Measurements from ENCODE around the gene TLCD5. TPM values are rescaled to one million over a fixed set of nuclear protein-coding genes. Genes with fewer than 3 reads are reported as not detected.

The TLCD5 gene
- total and polyA plus RNA-seq, 2 donors from 2014 or later: 4.9 to 6.0 TPM

DNA sequence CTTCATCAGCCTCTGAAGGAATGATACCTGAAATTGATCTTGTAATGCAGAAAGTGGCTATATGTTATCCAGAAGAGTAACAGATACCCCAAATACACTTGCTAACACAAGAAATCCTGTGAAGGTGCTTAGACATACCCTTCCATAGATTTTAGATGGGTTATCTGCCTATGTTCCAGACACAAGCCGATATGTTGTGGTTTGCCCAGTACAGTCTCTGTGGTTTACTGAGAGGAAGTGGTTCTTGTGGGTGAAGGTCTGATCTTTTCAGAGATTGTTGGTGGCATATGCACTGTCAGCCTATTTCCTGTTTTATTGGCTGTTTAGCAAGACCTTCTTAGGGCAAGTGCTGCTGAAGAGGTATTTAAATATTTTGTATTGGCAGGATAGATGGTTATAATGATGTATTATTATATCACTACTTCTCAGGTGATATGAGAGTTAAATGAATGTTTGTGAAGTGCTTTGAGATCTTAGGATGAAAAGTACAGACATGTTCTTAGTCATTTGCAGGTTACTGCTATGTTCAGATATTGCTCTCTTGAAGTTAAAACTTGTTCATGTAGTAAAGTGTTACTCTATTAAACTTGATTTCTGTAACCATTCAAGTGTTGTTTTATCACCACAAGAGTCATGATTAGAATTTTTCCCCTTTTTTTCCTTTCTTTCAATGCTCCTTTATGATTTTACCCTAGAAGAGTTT is 19.4 kb downstream of the TLCD5 start:
- TF ChIP-seq, protein P1, sequence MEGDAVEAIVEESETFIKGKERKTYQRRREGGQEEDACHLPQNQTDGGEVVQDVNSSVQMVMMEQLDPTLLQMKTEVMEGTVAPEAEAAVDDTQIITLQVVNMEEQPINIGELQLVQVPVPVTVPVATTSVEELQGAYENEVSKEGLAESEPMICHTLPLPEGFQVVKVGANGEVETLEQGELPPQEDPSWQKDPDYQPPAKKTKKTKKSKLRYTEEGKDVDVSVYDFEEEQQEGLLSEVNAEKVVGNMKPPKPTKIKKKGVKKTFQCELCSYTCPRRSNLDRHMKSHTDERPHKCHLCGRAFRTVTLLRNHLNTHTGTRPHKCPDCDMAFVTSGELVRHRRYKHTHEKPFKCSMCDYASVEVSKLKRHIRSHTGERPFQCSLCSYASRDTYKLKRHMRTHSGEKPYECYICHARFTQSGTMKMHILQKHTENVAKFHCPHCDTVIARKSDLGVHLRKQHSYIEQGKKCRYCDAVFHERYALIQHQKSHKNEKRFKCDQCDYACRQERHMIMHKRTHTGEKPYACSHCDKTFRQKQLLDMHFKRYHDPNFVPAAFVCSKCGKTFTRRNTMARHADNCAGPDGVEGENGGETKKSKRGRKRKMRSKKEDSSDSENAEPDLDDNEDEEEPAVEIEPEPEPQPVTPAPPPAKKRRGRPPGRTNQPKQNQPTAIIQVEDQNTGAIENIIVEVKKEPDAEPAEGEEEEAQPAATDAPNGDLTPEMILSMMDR (IDR thresholded peaks at IDR 0.05; ENCODE audit: borderline replicate concordance, extremely low read depth, insufficient read depth): no peak
- Histone ChIP-seq H3K9me3 (ENCODE audit: control insufficient read depth in 2 of 3, insufficient read depth in 1 of 3, low read length in 3 of 3) (no peaks in the 10 kb centered on the region), H3K27ac (ENCODE audit: low read depth in 2 of 2, low read length in 2 of 2) (no peak overlapping the region), H3K36me3 (ENCODE audit: control insufficient read depth in 2 of 3, insufficient read depth in 3 of 3, low read length in 3 of 3) (no peaks in the 10 kb centered on the region), H3K9ac (ENCODE audit: low read length in 3 of 3) (no peak overlapping the region), H3K4me1 (ENCODE audit: control insufficient read depth in 2 of 3, insufficient read depth in 2 of 3, low read depth in 1 of 3, low read length in 3 of 3) (peaks cover 0 to 48% (median 10%) of the 10 kb centered on the region in 3 donors), H3K4me3 (ENCODE audit: low read length in 3 of 3) (peak overlapping the region in 2 of 3 donors; percentile 22 to 26), H3K27me3 (ENCODE audit: control insufficient read depth, insufficient read depth, low read length) (no peaks in the 10 kb centered on the region)
- FAIRE-seq: no peak
- no peak for DNase-seq
- intact Hi-C loops (cut with DNase I): no loop called here

DNA sequence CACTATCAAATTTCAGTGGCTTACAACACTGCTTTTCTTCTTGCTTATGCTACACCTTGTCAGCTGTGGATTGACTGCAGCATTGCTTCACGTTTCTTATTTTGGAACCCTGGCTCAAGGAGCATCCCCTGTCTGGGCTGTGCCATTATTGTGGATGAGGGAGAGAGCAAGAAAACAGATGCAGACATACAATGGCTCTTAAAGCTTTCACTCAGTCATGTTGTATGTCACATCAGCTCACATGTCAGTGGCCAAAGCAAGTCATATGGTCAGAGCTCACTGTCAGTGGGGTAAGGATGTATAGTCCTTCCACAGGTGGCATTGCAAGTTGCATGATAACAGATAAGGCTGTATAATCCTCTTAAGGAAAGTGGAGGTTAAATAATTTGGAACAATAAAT is 21.1 kb downstream of the TLCD5 start:
- FAIRE-seq: no peak
- DNase-seq: no peak
- Histone ChIP-seq H3K27me3 (ENCODE audit: control insufficient read depth, insufficient read depth, low read length) (no peaks in the 10 kb centered on the region), H3K27ac (ENCODE audit: low read depth in 2 of 2, low read length in 2 of 2) (no peak overlapping the region), H3K9ac (ENCODE audit: low read length in 3 of 3) (no peak overlapping the region), H3K4me3 (ENCODE audit: low read length in 3 of 3) (no peak overlapping the region), H3K4me1 (ENCODE audit: control insufficient read depth in 2 of 3, insufficient read depth in 2 of 3, low read depth in 1 of 3, low read length in 3 of 3) (peaks cover 0 to 37% (median 10%) of the 10 kb centered on the region in 3 donors), H3K9me3 (ENCODE audit: control insufficient read depth in 2 of 3, insufficient read depth in 1 of 3, low read length in 3 of 3) (no peaks in the 10 kb centered on the region), H3K36me3 (ENCODE audit: control insufficient read depth in 2 of 3, insufficient read depth in 3 of 3, low read length in 3 of 3) (no peaks in the 10 kb centered on the region)
- intact Hi-C loops (cut with DNase I): no loop called here
- TF ChIP-seq, protein P1 (IDR thresholded peaks at IDR 0.05; ENCODE audit: borderline replicate concordance, extremely low read depth, insufficient read depth): no peak

DNA sequence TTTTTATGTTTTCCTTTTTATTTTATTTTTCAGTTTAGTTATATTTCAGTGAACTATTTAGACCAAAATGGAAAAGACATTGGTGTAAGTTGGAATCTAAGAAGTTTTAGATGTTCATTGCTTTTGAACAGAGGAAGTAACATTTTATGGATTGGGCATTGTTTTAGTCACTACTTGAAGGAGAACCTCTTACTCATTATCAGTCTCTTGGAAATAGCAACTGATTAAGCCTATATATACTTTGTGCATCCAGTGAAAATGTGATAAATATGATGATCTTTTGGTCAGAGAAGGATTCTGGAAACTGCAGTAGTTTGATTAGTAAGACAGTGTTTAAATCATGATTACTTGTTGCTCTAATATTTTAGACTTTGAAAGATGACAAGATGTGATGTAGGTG is 25.5 kb downstream of the TLCD5 start:
- H3K36me3 ChIP-seq (ENCODE audit: control insufficient read depth in 2 of 3, insufficient read depth in 3 of 3, low read length in 3 of 3): no peaks in the 10 kb centered on the region
- no peak overlapping the region for H3K9ac ChIP-seq (ENCODE audit: low read length in 3 of 3)
- peaks cover 0 to 9% (median 6%) of the 10 kb centered on the region in 3 donors for H3K4me1 ChIP-seq (ENCODE audit: control insufficient read depth in 2 of 3, insufficient read depth in 2 of 3, low read depth in 1 of 3, low read length in 3 of 3)
- intact Hi-C loops (cut with DNase I): no loop called here
- DNase-seq (no peak), FAIRE-seq (no peak)
- no peaks in the 10 kb centered on the region for H3K9me3 ChIP-seq (ENCODE audit: control insufficient read depth in 2 of 3, insufficient read depth in 1 of 3, low read length in 3 of 3)
- no peak overlapping the region for H3K27ac ChIP-seq (ENCODE audit: low read depth in 2 of 2, low read length in 2 of 2)
- H3K4me3 ChIP-seq (ENCODE audit: low read length in 3 of 3): no peak overlapping the region
- TF ChIP-seq, protein P1 (IDR thresholded peaks at IDR 0.05; ENCODE audit: borderline replicate concordance, extremely low read depth, insufficient read depth): no peak
- H3K27me3 ChIP-seq (ENCODE audit: control insufficient read depth, insufficient read depth, low read length): no peaks in the 10 kb centered on the region
